ENCODE measurements around the gene CDCA4. TPM values are rescaled to one million over a fixed set of nuclear protein-coding genes. Genes with fewer than 3 reads are reported as not detected.

The CDCA4 gene
- polyA plus RNA-seq, 1 donor from 2014 or later, result 5.4 TPM

DNA sequence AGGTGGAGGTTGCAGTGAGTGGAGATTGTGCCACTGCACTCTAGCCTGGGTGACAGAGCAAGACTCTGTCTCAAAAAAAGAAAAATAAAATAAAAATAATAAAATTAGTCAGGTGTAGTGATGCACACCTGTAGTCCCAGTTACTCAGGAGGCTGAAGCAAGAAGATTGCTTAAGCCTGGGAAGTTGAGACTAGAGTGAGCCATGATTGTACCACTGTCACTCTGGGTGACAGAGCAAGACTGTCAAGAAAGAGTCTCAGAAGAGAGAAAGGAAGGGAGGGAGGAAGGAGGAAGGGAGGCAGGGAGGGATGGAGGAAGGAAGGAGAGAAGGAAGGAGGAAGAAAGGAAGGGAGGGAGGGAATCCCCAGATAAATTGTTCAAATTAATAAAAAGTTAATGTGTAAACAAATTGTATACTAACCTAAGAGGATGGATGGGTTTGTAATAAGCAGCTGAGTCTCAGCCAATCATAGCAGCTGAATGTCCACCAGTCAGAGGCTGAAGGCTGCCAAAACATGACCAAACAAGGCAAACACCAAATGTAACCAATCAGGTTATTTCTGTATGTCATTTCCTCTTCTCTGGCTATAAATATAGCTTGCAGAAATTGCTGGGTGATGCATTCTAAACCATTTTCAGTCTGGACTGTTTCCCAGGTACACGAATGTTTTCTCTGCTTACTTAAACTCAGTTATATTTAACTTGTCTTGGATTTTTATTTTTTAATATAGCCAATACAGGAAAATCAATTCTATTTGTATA is 6.1 kb upstream of the CDCA4 start:
- Histone ChIP-seq H3K9me2 (ENCODE audit: insufficient read depth, low read length) (no peaks in the 10 kb centered on the region), H3K27ac (ENCODE audit: low read length) (no peak overlapping the region), H3K27me3 (ENCODE audit: insufficient read depth, low read depth, low read length) (no peaks in the 10 kb centered on the region), H3F3A (ENCODE audit: insufficient read depth, low read length, poor library complexity, severe bottlenecking) (no peaks in the 10 kb centered on the region), H3K4me3 (ENCODE audit: low read length) (no peak overlapping the region), H3K9me3 (ENCODE audit: low read length) (no peaks in the 10 kb centered on the region), H3K4me2 (ENCODE audit: low read length) (no peak overlapping the region), H2AFZ (ENCODE audit: low read depth, low read length) (no peak overlapping the region), H3K36me3 (ENCODE audit: insufficient read depth, low read length) (no peaks in the 10 kb centered on the region), H3K9ac (ENCODE audit: low read length) (no peak overlapping the region), H3K79me2 (replicated peaks; ENCODE audit: insufficient read depth, low read length) (no peaks in the 10 kb centered on the region), H4K20me1 (ENCODE audit: insufficient read depth) (no peaks in the 10 kb centered on the region)
- no peak for TF ChIP-seq MXI1 (conservative IDR thresholded peaks at IDR 0.05; ENCODE audit: poor library complexity, severe bottlenecking)

DNA sequence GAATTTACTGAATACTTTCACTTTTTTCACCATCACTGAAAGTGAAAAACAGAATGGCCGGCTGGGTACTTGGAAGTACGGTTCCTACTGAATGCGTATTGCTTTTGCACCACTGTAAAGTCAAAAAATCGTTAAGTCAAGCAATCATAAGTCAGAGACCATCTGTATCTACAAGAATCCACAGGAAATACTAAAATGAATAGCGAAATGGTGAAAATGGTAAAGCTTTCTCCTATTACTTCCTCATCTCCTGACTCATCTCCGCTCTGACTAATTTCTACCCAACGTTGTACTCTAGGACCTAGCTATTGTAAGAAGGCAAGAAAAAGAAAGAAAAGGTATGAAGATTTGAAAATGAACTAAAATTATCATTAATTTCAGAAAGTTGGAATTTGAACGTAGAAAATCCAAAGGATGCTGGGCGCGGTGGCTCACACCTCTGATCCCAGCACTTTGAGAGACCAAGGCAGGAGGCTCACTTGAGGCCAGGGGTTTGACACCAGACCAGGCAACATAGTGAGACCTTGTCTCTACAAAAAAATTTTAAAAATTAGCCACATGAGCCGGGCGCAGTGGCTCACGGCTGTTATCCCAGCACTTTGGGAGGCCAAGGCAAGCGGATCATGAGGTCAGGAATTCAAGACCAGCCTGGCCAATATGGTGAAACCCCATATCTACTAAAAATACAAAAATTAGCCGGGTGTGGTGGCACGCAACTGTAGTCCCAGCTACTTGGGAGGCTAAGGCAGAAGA is 5.3 kb upstream of the CDCA4 start:
- Histone ChIP-seq H3K79me2 (replicated peaks; ENCODE audit: insufficient read depth, low read length) (no peaks in the 10 kb centered on the region), H3K36me3 (ENCODE audit: insufficient read depth, low read length) (no peaks in the 10 kb centered on the region), H3F3A (ENCODE audit: insufficient read depth, low read length, poor library complexity, severe bottlenecking) (peaks cover 6% of the 10 kb centered on the region), H4K20me1 (ENCODE audit: insufficient read depth) (no peaks in the 10 kb centered on the region), H3K4me3 (ENCODE audit: low read length) (no peak overlapping the region), H2AFZ (ENCODE audit: low read depth, low read length) (no peak overlapping the region), H3K9me3 (ENCODE audit: low read length) (no peaks in the 10 kb centered on the region), H3K9ac (ENCODE audit: low read length) (no peak overlapping the region), H3K27me3 (ENCODE audit: insufficient read depth, low read depth, low read length) (no peaks in the 10 kb centered on the region), H3K27ac (ENCODE audit: low read length) (no peak overlapping the region), H3K9me2 (ENCODE audit: insufficient read depth, low read length) (no peaks in the 10 kb centered on the region), H3K4me2 (ENCODE audit: low read length) (no peak overlapping the region)
- TF ChIP-seq SMC3 (conservative IDR thresholded peaks at IDR 0.05; ENCODE audit: poor library complexity) (no peak), TAF1 (IDR thresholded peaks at IDR 0.05; ENCODE audit: low read depth) (no peak)

DNA sequence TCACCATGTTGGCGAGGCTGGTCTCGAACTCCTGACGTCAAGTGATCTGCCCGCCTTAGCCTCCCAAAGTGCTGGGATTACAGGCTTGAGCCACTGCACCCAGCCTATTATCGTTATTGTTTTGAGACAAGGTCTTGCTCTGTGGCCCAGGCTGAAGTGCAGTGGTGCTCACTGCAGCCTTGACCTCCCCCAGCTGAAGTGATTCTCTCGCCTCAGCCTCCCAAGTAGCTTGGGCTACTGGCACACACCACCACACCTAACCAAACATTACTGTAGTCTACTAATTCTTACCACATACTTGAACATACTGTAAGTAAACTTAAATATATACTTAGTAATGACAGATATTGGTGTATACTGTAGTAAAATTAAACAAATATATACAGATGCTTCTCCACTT is 4.5 kb upstream of the CDCA4 start:
- Histone ChIP-seq H3K9ac (ENCODE audit: low read length) (no peak overlapping the region), H3F3A (ENCODE audit: insufficient read depth, low read length, poor library complexity, severe bottlenecking) (peaks cover 6% of the 10 kb centered on the region)
- TF ChIP-seq RAD21 (conservative IDR thresholded peaks at IDR 0.05) (no peak), POLR2AphosphoS5 (IDR thresholded peaks at IDR 0.05) (no peak), TAF1 (IDR thresholded peaks at IDR 0.05; ENCODE audit: low read depth) (no peak), SMC3 (conservative IDR thresholded peaks at IDR 0.05; ENCODE audit: poor library complexity) (no peak), EP300 (conservative IDR thresholded peaks at IDR 0.05; ENCODE audit: poor library complexity, severe bottlenecking) (no peak), MXI1 (conservative IDR thresholded peaks at IDR 0.05; ENCODE audit: poor library complexity, severe bottlenecking) (no peak), EZH2 (IDR thresholded peaks at IDR 0.05; ENCODE audit: borderline replicate concordance, insufficient read depth, low read length, poor library complexity, severe bottlenecking) (no peak)
- TF ChIP-seq, protein P1, sequence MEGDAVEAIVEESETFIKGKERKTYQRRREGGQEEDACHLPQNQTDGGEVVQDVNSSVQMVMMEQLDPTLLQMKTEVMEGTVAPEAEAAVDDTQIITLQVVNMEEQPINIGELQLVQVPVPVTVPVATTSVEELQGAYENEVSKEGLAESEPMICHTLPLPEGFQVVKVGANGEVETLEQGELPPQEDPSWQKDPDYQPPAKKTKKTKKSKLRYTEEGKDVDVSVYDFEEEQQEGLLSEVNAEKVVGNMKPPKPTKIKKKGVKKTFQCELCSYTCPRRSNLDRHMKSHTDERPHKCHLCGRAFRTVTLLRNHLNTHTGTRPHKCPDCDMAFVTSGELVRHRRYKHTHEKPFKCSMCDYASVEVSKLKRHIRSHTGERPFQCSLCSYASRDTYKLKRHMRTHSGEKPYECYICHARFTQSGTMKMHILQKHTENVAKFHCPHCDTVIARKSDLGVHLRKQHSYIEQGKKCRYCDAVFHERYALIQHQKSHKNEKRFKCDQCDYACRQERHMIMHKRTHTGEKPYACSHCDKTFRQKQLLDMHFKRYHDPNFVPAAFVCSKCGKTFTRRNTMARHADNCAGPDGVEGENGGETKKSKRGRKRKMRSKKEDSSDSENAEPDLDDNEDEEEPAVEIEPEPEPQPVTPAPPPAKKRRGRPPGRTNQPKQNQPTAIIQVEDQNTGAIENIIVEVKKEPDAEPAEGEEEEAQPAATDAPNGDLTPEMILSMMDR (IDR thresholded peaks at IDR 0.05; ENCODE audit: poor library complexity, severe bottlenecking), result no peak
- TF ChIP-seq, protein P2, sequence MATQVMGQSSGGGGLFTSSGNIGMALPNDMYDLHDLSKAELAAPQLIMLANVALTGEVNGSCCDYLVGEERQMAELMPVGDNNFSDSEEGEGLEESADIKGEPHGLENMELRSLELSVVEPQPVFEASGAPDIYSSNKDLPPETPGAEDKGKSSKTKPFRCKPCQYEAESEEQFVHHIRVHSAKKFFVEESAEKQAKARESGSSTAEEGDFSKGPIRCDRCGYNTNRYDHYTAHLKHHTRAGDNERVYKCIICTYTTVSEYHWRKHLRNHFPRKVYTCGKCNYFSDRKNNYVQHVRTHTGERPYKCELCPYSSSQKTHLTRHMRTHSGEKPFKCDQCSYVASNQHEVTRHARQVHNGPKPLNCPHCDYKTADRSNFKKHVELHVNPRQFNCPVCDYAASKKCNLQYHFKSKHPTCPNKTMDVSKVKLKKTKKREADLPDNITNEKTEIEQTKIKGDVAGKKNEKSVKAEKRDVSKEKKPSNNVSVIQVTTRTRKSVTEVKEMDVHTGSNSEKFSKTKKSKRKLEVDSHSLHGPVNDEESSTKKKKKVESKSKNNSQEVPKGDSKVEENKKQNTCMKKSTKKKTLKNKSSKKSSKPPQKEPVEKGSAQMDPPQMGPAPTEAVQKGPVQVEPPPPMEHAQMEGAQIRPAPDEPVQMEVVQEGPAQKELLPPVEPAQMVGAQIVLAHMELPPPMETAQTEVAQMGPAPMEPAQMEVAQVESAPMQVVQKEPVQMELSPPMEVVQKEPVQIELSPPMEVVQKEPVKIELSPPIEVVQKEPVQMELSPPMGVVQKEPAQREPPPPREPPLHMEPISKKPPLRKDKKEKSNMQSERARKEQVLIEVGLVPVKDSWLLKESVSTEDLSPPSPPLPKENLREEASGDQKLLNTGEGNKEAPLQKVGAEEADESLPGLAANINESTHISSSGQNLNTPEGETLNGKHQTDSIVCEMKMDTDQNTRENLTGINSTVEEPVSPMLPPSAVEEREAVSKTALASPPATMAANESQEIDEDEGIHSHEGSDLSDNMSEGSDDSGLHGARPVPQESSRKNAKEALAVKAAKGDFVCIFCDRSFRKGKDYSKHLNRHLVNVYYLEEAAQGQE (IDR thresholded peaks at IDR 0.05; ENCODE audit: borderline replicate concordance), result no peak

More for the DNA sequence above, 4.5 kb upstream of the CDCA4 start:
- H3K4me2 ChIP-seq (ENCODE audit: low read length), result no peak overlapping the region
- H3K36me3 ChIP-seq (ENCODE audit: insufficient read depth, low read length), result no peaks in the 10 kb centered on the region
- no peaks in the 10 kb centered on the region for H3K27me3 ChIP-seq (ENCODE audit: insufficient read depth, low read depth, low read length)
- no peaks in the 10 kb centered on the region for H4K20me1 ChIP-seq (ENCODE audit: insufficient read depth)
- no peaks in the 10 kb centered on the region for H3K9me2 ChIP-seq (ENCODE audit: insufficient read depth, low read length)
- H3K4me3 ChIP-seq (ENCODE audit: low read length), result no peak overlapping the region
- H3K27ac ChIP-seq (ENCODE audit: low read length), result no peak overlapping the region
- H3K9me3 ChIP-seq (ENCODE audit: low read length), result no peaks in the 10 kb centered on the region
- H2AFZ ChIP-seq (ENCODE audit: low read depth, low read length), result no peak overlapping the region
- no peaks in the 10 kb centered on the region for H3K79me2 ChIP-seq (replicated peaks; ENCODE audit: insufficient read depth, low read length)

Measured in neural cell (in vitro differentiated cells).